GM18517 (cell line): ENCODE data around the gene TRRAP.
"Not testable (repeated sequence)": the region's sequence is repeated elsewhere in the genome, so short reads cannot be mapped to it uniquely, and the experiment has no call there.

ENCODE experiments used
- ATAC-seq: cut with Tn5 transposase; IDR thresholded peaks from one replicate; pipeline ENCODE4 v1.9.1; 2021; ENCODE audit warnings: mild to moderate bottlenecking, moderate library complexity; ENCODE audit not compliant: unreplicated experiment

Gene TRRAP

GRCh38 chr7:98878365-98879197, at the start of gene TRRAP:
TSS of gene TRRAP (plus strand) at chr7:98878532. CDS start at chr7:98881151, 2,619 bp downstream.
- ATAC-seq: peak; percentile 61

GRCh38 chr7:98830972-98831548, 47.3 kb upstream of the TRRAP start:
- no peak for ATAC-seq

GRCh38 chr7:98831641-98832221, 46.6 kb upstream of the TRRAP start:
- ATAC-seq: no peak

GRCh38 chr7:98833022-98833421, 45.3 kb upstream of the TRRAP start:
- no peak for ATAC-seq

GRCh38 chr7:98834949-98835348, 43.4 kb upstream of the TRRAP start:
- no peak for ATAC-seq

- no peak for ATAC-seq
Measured at GRCh38 chr7:98836811-98837629, 41.3 kb upstream of the TRRAP start.

GRCh38 chr7:98837630-98837972, 40.7 kb upstream of the TRRAP start:
- no peak for ATAC-seq

GRCh38 chr7:98840096-98840495, 38.2 kb upstream of the TRRAP start:
- ATAC-seq: no peak

GRCh38 chr7:98840722-98841121, 37.6 kb upstream of the TRRAP start:
- no peak for ATAC-seq

- no peak for ATAC-seq
Measured at GRCh38 chr7:98841179-98841997, 36.9 kb upstream of the TRRAP start.

GRCh38 chr7:98842552-98842951, 35.8 kb upstream of the TRRAP start:
- not testable (repeated sequence) for ATAC-seq

GRCh38 chr7:98848918-98849317, 29.4 kb upstream of the TRRAP start:
- ATAC-seq: no peak

GRCh38 chr7:98852826-98853225, 25.5 kb upstream of the TRRAP start:
- no peak for ATAC-seq

- no peak for ATAC-seq
Measured at GRCh38 chr7:98855610-98856422, 22.5 kb upstream of the TRRAP start.

- no peak for ATAC-seq
Measured at GRCh38 chr7:98860071-98860470, 18.3 kb upstream of the TRRAP start.

GRCh38 chr7:98862203-98862602, 16.1 kb upstream of the TRRAP start:
- ATAC-seq: no peak

- ATAC-seq: no peak
Measured at GRCh38 chr7:98862716-98863420, 15.5 kb upstream of the TRRAP start.

- no peak for ATAC-seq
Measured at GRCh38 chr7:98863601-98864000, 14.7 kb upstream of the TRRAP start.
